GM18909 (cell line): ENCODE data around the gene IL17B.

Source experiments
- ATAC-seq: cut with Tn5 transposase; IDR thresholded peaks from one replicate; pipeline ENCODE4 v1.9.1; 2021; ENCODE audit warnings: mild to moderate bottlenecking; ENCODE audit not compliant: unreplicated experiment, poor library complexity

The IL17B gene

DNA sequence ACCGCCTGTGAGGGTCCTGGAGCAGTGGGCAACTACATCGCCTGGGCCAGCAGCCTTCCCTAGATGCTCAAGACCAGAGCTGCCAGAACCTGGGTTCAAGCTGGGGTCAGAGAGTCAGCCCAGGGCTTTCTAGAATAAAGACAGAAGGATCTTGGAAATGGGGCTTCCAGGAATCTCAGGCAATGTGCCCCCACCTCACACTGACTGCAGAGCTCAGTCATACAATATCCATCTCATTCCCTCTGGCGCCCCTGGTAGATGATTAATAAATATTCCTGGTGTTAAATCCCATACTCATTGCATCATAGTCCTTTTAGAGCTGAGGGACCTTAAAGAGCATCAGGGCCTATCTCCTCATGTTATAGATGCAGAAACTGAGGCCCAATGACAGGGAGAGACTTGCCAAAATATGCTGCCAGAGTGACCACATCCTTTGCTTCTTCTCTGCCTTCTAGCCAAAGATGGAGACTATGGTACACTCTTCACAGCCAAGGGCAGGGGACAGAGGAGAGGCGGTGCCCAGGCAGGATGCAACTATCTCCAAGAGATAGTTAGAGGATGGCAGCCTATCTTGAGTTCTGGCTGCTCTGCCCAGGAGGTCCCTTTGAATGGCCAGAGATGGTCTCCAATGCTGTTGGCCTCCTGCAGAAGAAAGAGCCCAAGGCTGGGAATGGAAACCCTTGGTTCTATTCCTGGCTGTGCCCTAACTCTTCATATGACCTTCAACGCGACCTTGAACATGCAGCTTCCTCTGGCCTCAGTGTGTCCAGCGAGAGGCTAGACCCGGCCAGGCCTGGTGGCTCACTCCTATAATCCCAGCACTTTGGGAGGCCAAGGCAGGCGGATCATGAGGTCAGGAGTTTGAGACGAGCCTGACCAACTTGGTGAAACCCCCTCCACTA is 36.2 kb upstream of the IL17B start:
- ATAC-seq = no peak

DNA sequence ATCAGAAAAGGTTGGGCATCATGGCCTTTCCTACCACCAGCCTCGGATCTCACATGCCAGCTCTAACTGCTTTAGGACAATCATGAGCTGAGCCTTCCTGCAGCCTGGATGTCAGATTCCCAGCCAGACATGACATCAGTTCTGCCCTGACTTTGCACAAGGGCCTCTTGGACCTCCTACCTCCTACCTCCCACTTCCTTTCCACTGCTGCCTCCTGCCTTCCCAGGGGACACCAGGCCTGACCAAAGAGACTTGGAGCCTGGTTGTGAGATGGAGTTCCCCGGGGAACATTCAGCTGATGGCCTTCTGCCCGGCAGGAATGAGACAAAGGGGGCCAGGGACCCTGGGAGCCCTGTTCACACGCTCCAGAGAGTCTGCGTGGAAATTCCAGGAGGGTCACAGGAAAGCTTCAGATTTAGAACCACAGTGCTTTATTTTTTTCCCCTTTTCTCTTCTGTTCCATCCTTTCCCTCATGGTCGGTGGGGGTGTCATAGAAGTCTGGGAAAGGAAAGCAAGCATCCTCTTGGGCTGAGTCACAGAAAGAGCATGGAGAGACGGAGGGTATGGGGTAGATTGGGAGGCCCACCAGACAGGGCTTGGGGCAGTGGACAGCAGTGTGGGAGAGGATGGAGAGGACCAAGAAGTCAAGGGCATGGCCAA is 35.4 kb upstream of the IL17B start:
- no peak for ATAC-seq

GRCh38 chr5:149413477-149414210 is 34.6 kb upstream of the IL17B start:
- ATAC-seq = no peak

GRCh38 chr5:149412783-149413476 is 33.8 kb upstream of the IL17B start:
- no peak for ATAC-seq

DNA sequence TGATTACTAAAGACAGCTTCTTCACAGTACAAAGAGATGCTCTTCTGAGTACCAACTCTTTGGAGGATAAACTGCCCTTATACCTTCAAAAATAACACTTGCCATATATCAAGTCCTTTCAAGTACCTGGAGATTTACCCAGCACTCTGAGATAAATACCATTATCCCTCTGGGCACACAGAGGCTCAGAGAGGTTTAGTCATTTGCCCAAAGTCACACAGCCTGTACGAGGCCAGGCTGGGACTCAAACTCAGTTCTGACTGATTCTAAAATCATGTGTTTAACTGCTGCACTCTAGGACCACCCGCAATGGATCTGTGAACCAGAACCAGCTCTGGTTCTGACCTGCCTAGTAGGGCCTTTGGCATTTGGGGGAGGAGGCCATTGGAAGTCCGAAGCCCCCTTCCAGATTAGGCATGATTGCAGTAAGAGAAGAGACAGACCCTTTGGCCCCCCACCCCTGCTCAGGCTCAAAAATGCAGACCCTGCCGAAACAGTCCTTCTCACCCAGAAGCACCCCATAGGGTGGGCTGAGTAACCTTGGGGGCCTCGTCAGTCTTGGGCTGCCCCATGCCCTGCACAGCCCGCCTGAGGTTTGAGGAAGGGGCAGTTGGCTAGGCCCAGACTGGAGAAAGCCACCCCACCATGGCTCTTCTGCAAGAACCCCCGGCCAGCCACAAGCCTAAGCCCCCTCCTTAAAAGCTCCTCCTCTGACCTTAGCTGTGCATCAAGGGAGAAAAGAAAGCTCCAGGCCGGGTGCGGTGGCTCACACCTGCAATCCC is 32.8 kb upstream of the IL17B start:
- ATAC-seq = no peak

- no peak for ATAC-seq
Observed at GRCh38 chr5:149410721-149411432, 31.8 kb upstream of the IL17B start.

GRCh38 chr5:149410071-149410470 is 31.0 kb upstream of the IL17B start:
- ATAC-seq = no peak

DNA sequence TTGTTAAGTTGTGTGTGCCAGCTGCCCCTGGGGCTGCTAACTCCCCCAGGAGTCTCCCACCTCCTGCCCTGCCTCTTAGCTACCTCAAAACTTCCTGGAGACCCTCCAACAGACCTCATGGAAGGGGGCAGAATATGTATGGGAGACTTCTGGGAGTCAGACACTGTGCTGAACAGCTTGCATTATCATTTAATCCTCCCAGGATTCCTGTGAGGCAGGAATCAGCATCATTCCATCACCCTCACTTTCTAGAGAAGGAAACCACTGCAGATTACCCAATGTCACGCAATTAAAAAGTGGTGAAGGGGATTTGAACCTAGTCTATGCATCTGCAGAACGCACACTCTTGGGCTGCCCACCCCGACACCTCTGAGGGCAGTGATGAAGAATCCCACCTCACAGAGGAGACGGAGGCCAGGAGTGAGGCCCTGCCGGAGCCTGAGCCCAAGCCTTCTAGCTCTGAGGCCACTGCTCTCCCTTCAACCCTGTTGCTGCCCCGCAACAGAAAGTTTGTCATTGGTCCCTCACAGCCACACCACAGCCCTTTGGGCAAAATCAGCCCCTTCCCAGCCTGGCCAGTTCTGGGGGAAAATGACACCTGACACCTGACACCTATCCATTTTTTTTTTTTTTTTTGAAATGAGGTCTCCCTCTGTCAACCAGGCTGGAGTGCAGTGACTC is 30.3 kb upstream of the IL17B start:
- no peak for ATAC-seq

DNA sequence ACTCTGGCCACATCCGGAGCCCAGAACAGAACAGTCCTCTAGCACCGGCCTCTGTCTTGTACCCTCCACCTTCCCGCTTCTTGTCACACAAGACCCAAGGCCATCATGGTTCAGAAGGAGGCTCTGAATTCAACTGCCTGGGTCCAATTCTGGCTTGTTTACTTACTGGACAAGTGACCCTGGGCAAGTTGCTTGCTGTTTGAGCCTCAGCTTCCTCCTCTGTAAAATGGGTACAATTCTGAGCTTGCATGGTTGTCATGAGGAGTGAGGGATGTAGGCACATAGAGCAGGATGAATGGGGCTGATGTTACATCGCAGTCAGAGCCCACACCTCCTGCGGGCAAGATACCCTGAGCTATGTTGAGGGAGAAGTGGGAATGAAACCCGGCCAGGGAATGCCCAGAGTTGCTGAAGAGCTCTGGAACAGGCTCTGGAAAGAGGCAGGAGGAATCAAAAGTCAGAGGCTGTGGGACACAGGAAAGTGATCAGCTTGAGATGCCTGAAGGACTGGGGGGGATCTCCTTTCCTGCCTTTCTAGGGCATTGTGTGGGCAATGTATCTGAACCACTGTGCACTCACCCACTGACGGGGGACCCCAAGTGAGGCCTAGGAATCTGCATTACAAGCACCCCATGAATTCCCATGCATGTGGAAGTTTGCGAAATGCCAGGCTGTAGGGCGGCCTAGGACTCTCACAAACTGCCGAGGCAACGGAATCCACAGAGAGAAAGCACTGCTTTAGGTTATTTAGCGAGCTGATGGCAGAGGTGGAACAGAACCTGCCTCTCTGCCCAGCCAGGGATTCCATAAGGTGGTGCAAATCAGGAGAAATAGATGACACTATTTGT is 29.4 kb upstream of the IL17B start:
- no peak for ATAC-seq

DNA sequence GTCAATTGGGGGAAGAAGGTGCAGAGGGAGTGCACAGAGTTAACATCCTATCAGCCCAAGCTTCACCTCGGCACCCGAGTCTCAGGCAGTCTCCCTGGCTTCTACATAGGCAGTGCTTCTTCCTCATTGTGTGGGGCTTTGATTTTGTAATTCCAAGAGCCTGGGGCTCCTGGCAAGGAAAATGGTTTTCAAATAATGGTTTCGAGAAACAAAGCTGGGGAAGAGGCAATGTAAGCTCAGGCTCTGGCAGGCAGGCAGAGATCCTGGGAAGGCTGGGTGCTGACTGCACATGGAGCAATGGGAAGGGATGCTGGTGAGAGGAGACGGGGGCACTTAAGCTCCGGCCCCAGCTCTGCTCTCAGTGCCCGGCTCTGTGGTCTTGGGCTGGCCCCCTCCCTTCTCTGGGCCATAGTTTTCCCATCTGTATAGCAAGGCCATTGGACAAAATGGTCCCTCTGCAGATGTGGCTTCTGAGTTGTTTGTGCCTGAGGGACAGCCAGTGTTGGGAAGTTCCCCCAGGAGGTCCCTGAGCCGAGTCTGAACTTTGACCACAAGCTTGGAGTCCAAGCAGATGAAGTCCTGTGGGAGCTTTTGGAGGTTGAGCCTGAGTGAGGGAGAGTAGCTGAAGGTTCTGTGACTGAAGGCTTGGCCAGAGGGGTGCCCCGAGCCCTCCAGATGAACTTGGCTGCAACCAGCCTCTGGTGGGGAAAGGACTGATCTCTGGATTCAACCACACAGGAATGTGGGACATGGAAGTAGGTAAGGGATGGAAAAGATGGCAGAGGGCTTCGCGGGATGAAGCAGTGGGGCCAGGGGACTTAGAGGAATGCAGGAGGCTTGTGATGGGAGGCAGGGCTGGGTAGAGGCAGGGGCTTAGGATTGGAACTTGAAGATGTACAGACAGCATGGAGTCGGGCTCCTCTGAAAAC is 28.5 kb upstream of the IL17B start:
- ATAC-seq = no peak

DNA sequence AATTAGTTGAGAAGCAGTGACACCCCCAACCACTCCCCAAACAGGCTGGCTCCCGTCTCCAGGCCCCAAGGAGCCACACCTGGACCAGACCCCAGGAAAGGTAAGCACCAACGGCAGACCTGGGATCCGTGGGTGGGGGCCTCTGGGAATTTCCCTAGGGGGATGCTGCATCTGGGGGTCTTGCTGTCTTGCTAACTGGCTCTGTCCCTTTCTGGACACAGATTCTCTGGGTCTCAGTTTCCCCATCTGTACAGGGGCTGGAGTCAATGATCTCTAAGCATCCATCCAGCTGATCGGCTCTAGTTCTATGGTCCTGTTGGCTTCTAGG is 27.9 kb upstream of the IL17B start:
- no peak for ATAC-seq

DNA sequence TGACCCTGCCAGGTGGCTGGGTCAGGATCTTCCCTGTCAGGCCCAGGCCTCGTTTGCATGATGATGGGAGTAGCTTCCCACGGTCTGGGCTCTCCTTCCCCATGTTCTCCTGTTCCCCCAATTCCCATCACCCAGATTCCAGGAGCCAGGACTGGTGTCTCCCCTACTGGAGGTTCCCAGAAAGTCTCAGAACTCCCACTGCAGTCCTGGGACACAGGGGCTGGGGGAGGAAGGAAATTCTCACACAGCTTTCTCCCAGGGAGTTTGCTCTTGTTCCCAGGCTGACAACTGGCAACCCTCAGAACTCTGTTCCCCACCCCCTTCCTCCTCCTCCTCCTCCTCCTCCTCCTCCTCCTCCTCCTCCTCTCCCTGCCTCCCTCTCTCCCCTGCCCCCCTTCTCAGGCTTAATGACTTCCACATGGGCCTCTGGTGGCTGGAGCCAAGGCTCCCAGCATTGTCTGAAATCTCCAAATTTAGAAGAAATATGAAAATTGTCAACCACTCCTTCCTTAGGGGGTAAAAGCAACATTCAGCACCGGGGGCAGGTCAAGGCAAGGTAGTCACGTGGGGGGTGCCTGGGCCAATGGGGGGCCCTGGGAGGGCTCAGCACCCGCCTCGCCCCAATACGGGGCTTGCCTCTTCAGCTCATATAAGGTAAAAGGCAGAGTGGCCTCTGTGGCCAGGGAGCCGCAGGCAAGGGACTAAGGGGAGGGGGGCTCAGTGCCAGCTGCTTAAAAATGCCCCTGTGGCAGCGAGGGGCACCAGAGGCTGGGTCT is 27.3 kb upstream of the IL17B start:
- no peak for ATAC-seq

DNA sequence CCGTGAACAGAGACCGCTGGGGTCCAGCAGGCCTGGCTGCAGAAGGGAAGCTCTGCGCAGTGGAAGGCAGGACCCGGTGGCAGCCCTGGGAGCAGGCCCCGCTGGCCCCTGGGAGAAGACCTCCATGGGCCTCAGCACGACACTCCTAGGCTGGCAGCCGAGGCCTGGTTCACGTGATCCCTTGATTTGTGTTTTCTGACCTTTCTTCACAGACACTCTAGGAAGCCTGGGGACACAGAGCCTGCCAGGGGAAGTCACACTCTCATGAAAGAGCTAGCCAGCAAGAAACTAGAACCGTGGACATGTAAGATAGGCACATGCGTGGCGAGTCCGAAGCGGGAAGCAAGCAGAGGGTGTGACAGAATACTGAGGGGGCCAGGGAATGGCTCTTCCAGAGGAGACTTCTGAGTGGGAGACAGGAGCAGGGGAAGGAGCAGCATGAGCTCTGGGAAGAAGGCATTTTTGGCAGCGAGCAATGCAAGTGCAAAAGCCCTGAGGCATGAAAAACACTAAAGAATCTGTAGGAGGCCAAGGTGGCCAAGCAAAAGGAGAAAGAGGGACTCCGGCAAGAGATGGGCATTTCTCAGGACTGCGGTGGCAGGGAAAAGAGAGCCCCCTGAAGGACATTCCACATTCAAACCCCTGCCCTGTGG is 26.6 kb upstream of the IL17B start:
- ATAC-seq = no peak

- ATAC-seq = no peak
Observed at GRCh38 chr5:149404746-149405549, 25.9 kb upstream of the IL17B start.
